HG02763 (cell line): ENCODE measurements around the gene LRP8.

ENCODE experiments used
- ATAC-seq: cut with Tn5 transposase; IDR thresholded peaks from one replicate; pipeline ENCODE4 v1.9.1; 2021; ENCODE audit warnings: mild to moderate bottlenecking, moderate library complexity; ENCODE audit not compliant: unreplicated experiment

The LRP8 gene

DNA sequence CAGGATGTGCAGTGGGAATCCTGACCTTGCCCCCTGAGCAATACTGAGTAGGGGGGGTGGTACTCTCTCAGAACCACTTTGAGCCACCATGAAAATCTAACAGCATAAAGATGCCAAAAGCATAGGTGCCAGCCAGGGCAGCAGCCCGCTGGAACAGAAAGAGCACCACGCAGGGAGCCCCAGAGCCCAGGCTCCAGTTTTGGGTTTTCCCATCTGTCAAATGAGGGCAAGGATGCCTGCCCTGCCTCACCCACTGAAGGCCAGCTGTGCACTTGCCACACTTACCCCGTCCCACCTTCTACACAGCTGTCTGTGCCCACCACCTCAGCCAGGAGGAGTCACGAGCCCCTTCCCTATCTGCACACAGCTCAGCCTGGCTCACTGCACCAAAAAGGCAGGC lies 20.8 kb downstream of the LRP8 start:
- ATAC-seq, result no peak

DNA sequence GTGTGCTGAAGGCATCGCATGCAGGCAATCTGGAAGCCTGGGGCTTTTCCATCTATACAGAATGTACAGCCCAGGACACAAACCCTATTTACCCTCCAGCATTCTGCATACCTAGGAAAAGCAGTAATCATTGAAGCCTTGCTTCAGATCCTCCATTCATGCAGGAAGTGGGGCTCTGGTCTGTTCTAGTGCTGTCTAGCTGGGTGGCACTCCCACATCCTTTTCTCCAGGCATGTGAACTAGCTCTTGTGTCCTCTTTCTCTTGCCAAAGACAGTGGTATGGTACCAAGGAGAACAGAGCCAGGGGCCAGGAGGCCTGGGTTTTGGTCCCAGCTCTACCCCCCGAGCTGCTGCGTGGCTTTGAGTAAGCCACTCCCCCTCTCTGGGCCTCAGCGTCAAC lies 21.7 kb downstream of the LRP8 start:
- ATAC-seq, result no peak

DNA sequence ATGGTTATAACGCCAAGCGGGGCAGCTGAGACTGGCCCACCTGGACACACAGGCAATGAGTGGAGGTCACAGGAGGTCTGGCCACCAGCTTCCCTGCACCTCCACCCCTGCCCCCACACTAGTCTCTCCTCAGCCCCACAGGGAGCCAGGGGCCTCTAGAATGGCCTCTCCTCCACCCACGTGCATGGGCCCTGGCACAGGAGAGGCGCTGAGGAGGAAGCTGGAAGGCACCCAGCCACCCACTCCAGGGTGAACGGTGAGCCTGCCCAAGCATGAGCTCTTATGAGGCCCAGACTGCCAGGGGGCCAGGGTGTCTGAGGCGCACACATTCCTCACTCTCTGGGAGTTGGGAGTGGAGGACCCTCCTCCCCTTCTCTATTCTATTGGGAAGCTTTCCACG lies 22.2 kb downstream of the LRP8 start:
- no peak for ATAC-seq

DNA sequence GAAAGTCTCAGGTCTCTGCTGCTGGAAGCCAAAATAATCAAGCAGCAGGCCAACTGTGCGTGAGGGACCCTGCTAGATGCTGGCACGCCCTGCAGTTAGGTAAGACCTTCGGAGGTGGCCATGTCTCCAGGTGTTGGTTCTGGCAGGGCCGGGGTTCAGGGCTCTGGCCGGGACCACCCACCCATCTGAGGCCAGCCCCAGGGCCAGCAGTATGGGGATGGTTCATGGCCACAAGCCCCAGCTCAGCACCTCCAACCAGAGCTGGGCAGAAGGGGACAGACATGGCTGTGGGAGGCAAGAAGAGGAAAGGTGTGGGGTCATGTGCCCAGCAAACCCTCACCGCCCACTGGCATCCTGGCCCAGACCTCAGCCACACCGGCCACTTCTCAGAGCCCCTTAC lies 23.3 kb downstream of the LRP8 start:
- no peak for ATAC-seq

GRCh38 chr1:53303726-53304515 lies 23.9 kb downstream of the LRP8 start:
- ATAC-seq, result no peak

- ATAC-seq, result no peak
Measured at GRCh38 chr1:53303243-53303642, 24.6 kb downstream of the LRP8 start.

DNA sequence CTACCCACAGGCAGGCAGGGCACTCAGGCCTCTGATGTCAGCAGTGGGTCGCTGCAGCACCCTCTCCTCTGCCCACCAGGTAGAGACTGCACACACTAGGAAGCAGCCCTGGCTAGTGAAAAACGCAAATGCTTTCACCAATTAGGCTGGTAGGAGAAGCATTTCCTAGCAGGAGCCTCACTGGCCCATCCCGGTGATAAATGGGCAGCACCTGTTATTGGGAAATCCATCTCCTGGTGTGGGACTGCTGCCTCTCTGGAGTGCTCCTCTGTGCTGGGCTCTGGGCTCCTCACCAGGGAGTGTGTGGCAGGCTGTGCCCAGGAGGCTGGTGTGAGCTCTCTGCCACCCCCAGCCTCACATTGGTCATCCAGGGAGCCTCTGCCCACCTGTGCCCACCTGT lies 28.6 kb downstream of the LRP8 start:
- no peak for ATAC-seq

GRCh38 chr1:53298045-53298637 lies 29.7 kb downstream of the LRP8 start:
- no peak for ATAC-seq

- no peak for ATAC-seq
Measured at GRCh38 chr1:53297195-53297594, 30.7 kb downstream of the LRP8 start.

DNA sequence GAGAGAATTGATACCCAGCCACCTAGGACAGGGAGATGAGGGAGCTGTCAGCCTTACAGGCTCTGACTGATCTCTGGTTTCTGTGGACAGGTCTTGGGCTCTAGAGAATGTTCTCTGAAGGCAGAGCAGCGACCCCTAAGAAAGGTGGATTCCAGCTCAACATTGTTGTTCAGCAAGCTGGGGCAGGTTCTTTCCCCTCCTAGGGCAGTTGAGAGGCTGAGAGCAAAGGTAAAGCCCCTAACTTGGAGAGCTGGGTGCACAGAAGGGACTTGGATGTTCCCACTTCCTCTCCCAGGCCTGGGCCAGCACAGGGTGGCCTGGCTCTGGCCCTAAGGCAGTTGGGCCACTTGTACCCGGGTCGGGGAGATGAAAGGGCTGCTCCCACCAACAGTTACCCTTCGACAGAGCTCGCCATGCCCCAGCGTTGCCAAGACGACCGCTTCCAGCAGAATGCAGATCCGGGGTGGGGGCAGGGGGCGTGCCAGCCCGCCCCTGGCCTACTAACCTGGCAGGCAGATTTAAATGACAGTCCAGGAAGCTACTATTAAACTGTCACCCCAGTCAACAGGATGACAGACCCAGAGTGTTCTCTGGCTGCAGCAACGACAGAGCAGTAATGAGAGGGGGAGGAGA lies 31.6 kb downstream of the LRP8 start:
- no peak for ATAC-seq

GRCh38 chr1:53295726-53296116 lies 32.1 kb downstream of the LRP8 start:
- ATAC-seq, result no peak

DNA sequence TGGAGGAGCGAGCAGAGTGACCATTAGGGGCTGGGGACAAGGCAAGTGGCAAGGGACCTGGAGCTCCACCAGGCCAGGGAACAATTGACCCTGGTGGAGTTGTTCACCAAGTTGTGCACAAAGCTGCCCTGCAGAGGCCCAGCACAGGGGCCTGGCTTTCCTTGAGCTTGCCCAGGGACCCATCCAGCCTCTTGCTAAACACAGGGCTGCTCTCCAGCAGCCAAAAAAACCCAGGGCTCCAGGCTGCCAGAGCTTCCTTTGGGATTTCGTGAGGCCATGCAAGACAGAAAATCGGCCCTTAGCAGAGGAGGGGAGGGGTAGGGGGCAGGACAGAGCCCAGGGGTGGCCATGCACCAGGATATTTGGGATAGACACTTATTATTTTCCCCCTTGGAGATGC lies 32.6 kb downstream of the LRP8 start:
- ATAC-seq, result no peak

DNA sequence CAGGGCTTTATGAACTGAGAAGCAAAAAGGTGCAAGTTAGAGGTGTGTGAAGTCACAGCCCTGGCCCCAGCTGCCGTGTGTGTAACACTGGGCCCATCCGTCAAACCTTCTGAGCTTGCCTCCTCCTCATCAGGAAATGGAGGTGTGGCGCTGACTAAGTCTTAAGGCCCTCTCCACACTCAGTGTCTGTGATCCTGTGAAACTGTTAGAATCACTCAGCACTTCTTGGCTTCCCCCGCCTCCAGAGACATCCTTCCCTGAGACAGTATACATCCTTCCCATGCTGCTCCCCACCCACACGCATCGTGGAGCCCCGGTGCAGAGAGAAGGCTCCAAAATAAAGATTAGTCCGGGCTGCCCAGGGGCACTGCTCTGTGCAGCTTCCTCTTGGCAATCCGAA lies 33.3 kb downstream of the LRP8 start:
- ATAC-seq, result no peak

GRCh38 chr1:53294061-53294460 lies 33.8 kb downstream of the LRP8 start:
- no peak for ATAC-seq

GRCh38 chr1:53293123-53293522 lies 34.7 kb downstream of the LRP8 start:
- no peak for ATAC-seq

- no peak for ATAC-seq
Measured at GRCh38 chr1:53292690-53293089, 35.2 kb downstream of the LRP8 start.

- no peak for ATAC-seq
Measured at GRCh38 chr1:53291574-53291973, 36.3 kb downstream of the LRP8 start.

DNA sequence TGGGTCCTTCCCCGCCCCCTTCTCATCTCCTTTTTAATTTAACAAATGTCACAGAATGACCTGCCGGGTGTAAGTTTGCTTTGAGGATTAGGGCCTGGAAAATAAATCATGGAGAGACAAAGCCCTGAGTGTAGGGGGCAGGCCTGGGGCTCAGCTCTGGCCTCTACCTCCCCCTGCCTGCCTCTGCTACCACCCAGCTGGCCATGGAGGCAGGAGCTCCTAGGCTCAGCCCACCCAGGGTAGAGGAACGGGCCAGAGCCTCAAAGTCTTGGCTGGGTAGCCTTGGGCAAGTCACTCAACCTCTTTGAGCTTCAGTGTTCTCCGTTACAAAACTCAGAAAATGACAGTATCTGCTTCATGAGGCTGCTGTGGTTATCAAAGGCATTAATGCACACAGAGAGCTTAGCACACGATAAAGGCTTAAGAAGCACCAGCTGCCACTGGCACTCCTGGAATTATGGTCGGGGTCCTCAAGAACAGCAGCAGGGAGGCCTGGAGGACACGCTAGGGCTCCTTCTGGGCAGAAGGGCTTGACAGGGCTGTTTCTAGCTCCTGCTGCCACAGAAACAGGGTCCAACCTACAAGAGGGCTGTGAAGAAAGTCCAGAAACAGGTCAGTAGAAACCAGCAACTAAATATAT lies 39.0 kb downstream of the LRP8 start:
- no peak for ATAC-seq

DNA sequence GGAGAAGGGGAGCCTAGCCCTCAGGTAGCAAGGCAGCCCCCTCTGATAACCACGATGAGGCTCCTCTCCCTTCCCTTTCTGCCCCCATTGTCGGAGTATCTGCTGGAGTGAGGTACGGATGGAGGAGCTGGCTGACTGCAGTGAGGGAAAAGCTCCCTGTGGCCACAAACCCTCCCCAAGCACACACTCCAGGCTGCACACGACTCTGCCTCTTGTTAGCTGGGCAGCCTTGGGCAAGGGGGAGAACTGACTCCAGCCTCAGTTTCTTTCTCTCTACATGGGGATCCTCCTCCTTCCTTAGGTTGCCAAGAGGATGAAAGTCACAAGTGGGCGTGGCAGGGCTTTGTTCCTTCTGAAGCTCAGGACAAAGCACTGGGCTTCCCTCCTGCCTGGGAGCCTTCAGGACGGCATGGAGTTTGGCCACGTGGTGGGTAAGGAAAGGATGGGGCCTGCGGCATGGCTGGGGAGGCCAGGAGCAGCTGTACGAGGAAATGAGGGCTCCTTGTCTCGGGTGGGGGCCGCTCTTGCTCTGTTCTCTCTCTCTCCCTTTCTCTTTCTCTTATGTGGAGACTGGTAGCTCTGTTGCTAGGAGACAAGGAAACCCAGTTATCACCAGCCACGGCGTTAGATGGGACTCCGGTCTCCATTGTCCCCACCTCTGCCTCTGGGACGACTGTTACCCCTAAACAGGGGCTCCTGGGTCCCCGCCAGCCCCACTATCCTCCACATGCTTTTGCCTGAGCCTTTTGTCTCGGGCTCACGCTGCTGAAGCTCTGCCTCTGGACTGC lies 39.7 kb downstream of the LRP8 start:
- no peak for ATAC-seq

DNA sequence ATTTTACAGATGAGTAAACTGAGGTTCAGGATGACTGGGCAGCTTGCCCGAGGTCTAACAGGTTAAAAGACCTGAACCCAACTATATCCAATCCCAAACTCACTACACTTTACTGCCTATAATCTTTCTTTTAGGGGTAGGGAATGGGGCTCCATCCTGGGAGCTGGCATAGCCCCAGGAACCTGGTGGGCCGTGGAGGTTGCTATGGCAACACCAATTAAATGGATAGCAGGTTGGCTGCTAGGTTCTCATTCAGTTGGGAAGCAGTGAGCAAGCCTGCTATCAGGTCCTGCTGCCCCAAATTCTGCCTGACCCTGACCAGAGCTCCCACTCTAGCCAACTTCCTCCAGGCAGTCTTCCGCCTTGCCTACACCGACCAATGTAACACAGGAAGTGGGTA lies 40.9 kb downstream of the LRP8 start:
- no peak for ATAC-seq
